Measurements from ENCODE around the gene ALDH1B1. TPM values are rescaled to one million over a fixed set of nuclear protein-coding genes. Genes with fewer than 3 reads are reported as not detected.

Gene ALDH1B1
- total and polyA plus RNA-seq, 2 donors (not counting 3 experiments of a cell fraction or from before 2014, with no cell fraction given): 11.5 to 20.5 TPM

DNA sequence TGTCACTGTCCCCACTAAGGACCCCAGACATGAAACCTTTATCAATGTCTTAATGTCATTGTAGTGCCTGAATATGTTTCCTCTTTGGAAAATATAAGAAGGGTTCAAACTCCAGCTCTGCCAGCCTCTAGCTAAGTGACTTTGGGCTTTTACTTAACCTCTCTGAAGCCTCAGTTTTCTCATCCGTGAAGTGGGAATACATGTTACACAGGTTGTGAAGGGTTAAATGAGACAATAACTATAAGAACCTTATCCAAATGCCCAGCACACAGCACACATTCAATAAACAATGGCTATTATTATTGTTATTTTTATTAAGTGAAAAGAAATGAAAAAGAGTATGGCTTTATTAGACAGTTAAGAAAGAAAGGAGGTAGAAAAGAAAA is 47.4 kb downstream of the ALDH1B1 start:
- FAIRE-seq: no peak

DNA sequence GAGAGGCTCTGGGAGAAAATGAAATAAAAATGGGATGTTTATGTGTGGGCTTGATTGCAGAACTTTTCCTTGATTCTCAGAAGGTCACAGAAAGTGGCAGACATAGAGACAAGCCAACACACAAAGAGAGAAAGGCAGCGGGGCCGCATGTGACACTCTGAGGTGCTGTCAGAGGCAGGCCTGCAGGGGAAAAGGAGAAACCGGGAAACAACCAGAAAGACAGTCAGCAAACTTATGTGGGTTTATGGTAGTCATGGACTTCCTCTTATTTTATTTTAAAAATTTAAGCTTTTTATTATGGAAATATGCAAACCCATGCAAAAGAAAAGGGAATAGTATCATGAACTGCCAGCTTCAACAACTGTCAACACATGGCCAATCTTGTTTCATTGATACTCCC is 48.0 kb downstream of the ALDH1B1 start:
- FAIRE-seq: no peak
- POLR2A ChIA-PET: no interaction called here
- H3K79me2 ChIP-seq (ENCODE audit: control insufficient read depth, insufficient read depth, low read length): no peaks in the 10 kb centered on the region
- peaks cover 9% of the 10 kb centered on the region for H3K4me1 ChIP-seq (ENCODE audit: control insufficient read depth, extremely low read depth, insufficient read depth, low read length)
- H3K4me3 ChIP-seq (replicated peaks in 1 of 3; ENCODE audit: insufficient read depth in 1 of 3, low read depth in 1 of 3, low read length in 3 of 3): no peak overlapping the region
- H3K36me3 ChIP-seq (ENCODE audit: control insufficient read depth in 2 of 2, extremely low read depth in 1 of 2, insufficient read depth in 2 of 2, low read length in 2 of 2): no peaks in the 10 kb centered on the region
- intact Hi-C loops (cut with micrococcal nuclease): no loop called here
- DNase-seq (ENCODE audit: low read depth, low spot score): no peak
- H3K9me3 ChIP-seq (replicated peaks; ENCODE audit: control insufficient read depth, insufficient read depth, low read length): no peaks in the 10 kb centered on the region
- dilution Hi-C loops (cut with MboI; ENCODE audit: extremely low pct_ligation_motif_present, low sequenced_read_pairs): no loop called here
- CTCF ChIA-PET: interaction anchor here (1.2 to 1.8 kb wide), 2 partner anchors 8 to 10 kb away, joined by 3 to 6 read pairs; no protein-coding TSS in a partner anchor
- H2AFZ ChIP-seq (ENCODE audit: low read depth, low read length): no peak overlapping the region
- no peak overlapping the region for H3K4me2 ChIP-seq (ENCODE audit: insufficient read depth, low read length)
- H3K27ac ChIP-seq (ENCODE audit: insufficient read depth, low read depth, low read length): no peak overlapping the region
- H4K20me1 ChIP-seq (replicated peaks; ENCODE audit: control insufficient read depth, extremely low read depth, insufficient read depth, low read length): no peaks in the 10 kb centered on the region
- H3K27me3 ChIP-seq (ENCODE audit: control insufficient read depth in 2 of 2, insufficient read depth in 2 of 2, low read length in 2 of 2): no peaks in the 10 kb centered on the region
- H3K9me1 ChIP-seq (replicated peaks; ENCODE audit: control insufficient read depth, extremely low read depth, insufficient read depth, low read length): no peaks in the 10 kb centered on the region
- no peak overlapping the region for H3K9ac ChIP-seq (replicated peaks; ENCODE audit: extremely low read depth, insufficient read depth, low read length)
- no TSS peak for BruUV-seq (replicated peaks)
- no peak for TF ChIP-seq GATA2 (IDR thresholded peaks at IDR 0.05; ENCODE audit: insufficient read depth, insufficient read length, low read depth, low read length)

More for the DNA sequence above, 47.4 kb downstream of the ALDH1B1 start:
- TF ChIP-seq POLR2AphosphoS5 (IDR thresholded peaks at IDR 0.05; ENCODE audit: insufficient read depth, low read depth, low read length): no peak
- TF ChIP-seq FOS (IDR thresholded peaks at IDR 0.05; ENCODE audit: borderline replicate concordance, insufficient read depth, low read length): no peak
- no peak for TF ChIP-seq POLR2A (IDR thresholded peaks at IDR 0.05; ENCODE audit: low read depth, low read length)
- H3K4me2 ChIP-seq (ENCODE audit: insufficient read depth, low read length): no peak overlapping the region
- no peak overlapping the region for H3K4me3 ChIP-seq (replicated peaks in 1 of 3; ENCODE audit: insufficient read depth in 1 of 3, low read depth in 1 of 3, low read length in 3 of 3)
- no peaks in the 10 kb centered on the region for H3K27me3 ChIP-seq (ENCODE audit: control insufficient read depth in 2 of 2, insufficient read depth in 2 of 2, low read length in 2 of 2)
- intact Hi-C loops (cut with micrococcal nuclease) (no loop called here), dilution Hi-C loops (cut with MboI; ENCODE audit: extremely low pct_ligation_motif_present, low sequenced_read_pairs) (no loop called here)
- POLR2A ChIA-PET: no interaction called here
- H3K9ac ChIP-seq (replicated peaks; ENCODE audit: extremely low read depth, insufficient read depth, low read length): no peak overlapping the region
- CTCF ChIA-PET: no interaction called here
- H3K4me1 ChIP-seq (ENCODE audit: control insufficient read depth, extremely low read depth, insufficient read depth, low read length): peaks cover 9% of the 10 kb centered on the region
- no peaks in the 10 kb centered on the region for H3K36me3 ChIP-seq (ENCODE audit: control insufficient read depth in 2 of 2, extremely low read depth in 1 of 2, insufficient read depth in 2 of 2, low read length in 2 of 2)
- no peaks in the 10 kb centered on the region for H3K9me1 ChIP-seq (replicated peaks; ENCODE audit: control insufficient read depth, extremely low read depth, insufficient read depth, low read length)
- no peaks in the 10 kb centered on the region for H3K9me3 ChIP-seq (replicated peaks; ENCODE audit: control insufficient read depth, insufficient read depth, low read length)
- no peaks in the 10 kb centered on the region for H3K79me2 ChIP-seq (ENCODE audit: control insufficient read depth, insufficient read depth, low read length)
- no peak for DNase-seq (ENCODE audit: low read depth, low spot score)
- H3K27ac ChIP-seq (ENCODE audit: insufficient read depth, low read depth, low read length): no peak overlapping the region
- BruUV-seq (replicated peaks): no TSS peak
- no peaks in the 10 kb centered on the region for H4K20me1 ChIP-seq (replicated peaks; ENCODE audit: control insufficient read depth, extremely low read depth, insufficient read depth, low read length)
- no peak overlapping the region for H2AFZ ChIP-seq (ENCODE audit: low read depth, low read length)

Measured in endothelial cell of umbilical vein (primary cell).